ENCODE data around the gene TMTC2.

- TF ChIP-seq CTCF (IDR thresholded peaks at IDR 0.05) (no peak), POLR2A (IDR thresholded peaks at IDR 0.05) (no peak)
Measured at GRCh38 chr12:82725741-82726140, 39.0 kb downstream of the TMTC2 start.
